GM19328 (cell line): ENCODE measurements around the gene RALGPS2.

Source experiments
- ATAC-seq: cut with Tn5 transposase; IDR thresholded peaks from one replicate; pipeline ENCODE4 v1.9.1; 2021; ENCODE audit warnings: mild to moderate bottlenecking, moderate library complexity; ENCODE audit not compliant: unreplicated experiment

Gene RALGPS2

GRCh38 chr1:178862864-178863263 is 137.8 kb downstream of the RALGPS2 start:
- ATAC-seq, result no peak

DNA sequence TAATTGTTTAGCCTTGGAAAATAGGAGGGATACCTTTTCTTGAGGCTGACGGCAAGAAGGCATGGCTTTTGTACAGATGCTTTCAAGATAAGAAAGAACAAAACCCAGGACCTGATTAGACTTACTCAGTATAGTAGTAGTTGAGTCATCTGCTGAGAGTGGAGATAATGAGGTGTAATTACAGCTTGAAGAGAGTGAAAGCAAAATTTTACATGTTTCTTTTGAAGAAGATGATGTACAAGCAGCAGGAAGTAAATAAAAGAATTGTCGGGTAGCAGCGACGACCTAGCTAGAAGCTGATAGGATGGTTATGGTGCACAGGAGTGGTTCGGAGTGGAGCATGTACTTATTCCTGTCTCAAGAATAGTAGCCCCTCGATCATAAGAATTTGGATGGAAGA is 139.3 kb downstream of the RALGPS2 start:
- no peak for ATAC-seq

GRCh38 chr1:178867670-178868069 is 142.6 kb downstream of the RALGPS2 start:
- no peak for ATAC-seq

- no peak for ATAC-seq
Measured at GRCh38 chr1:178868706-178869105, 143.7 kb downstream of the RALGPS2 start.

DNA sequence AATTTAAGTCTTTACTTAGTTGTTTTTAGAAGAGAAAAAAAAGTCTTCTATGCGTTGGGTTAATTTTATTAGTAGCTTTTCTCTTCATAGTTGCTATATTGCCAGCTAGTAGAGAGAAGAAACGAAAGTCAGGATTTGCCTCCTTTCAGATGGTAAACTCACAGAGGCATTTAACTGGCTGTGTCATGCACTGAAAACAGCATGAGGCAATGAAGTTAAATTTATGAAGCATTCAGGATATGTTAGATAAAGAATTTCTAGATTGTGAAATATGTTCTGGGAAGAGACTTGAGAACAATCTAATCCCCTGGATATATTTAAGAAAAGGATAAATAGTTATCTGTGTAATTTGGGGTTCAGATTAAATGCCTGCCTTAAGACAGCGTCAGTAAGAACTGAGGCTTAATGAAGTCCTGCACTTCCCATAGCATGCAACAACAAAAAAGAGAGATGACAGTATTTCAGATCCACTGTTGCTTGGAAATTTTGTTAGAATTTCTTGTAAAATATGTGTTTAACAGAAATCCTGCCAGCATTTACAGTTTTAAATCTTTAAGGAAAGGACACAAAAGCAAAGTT is 144.2 kb downstream of the RALGPS2 start:
- ATAC-seq, result no peak

GRCh38 chr1:178870221-178870620 is 145.2 kb downstream of the RALGPS2 start:
- no peak for ATAC-seq

DNA sequence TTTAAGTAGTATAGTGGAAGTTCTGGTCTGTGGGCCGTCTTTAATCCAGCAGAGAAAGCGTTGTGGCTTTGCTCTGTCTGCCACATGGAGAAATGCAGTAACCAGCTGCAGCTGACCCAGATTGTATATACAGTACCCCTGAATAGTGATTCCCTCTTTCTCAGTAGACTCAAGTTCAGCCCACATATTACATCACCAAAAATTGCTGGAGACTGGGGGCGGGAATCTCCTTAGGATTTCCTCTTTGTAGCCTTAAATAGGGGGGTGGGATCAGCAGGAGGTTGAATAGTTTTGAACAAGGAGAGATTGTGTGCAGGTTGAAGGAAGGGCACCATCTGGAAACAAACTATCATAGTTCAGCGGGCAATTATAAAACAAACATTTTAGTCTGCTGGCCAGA is 145.9 kb downstream of the RALGPS2 start, which contains the start of gene ANGPTL1:
ANGPTL1 (minus strand) TSS at position 134 of the 400 bp plus-strand sequence. CDS start 5,301 bp downstream, outside the sequence.
- no peak for ATAC-seq

DNA sequence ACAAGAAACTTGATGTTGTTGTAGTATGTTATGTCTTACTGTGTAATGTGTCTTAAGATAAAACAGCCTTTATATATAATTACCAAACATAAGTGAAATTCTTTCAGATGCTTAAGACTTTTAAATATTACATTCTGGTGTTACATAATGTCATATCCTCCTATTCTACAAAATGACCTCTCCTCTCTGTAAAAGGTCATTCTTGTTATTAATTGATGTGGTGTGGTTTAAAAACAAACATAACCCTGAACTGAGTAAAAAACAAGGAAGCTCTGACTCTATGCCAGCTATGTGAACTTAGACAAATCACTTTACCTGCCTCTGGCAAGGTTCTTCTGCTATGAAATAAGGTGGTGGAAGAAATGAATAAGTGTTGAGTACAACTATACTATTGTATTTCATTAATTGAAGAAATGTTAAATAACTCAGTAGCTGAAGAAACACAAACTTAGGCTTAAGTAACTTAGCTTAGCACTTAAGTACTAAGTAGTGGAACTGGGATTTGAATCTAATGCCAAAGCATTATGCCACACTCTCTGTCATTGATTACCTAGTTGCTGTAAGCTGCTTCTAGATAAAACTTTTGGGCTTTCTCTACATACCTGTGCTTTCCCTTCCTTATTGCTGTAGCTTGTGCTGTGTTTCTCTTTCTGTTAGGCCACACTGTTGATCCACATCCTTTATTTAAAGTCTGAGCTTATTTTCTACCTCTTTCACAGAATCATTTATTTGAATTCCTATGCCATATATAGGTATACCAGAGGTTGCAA is 146.7 kb downstream of the RALGPS2 start:
- no peak for ATAC-seq

GRCh38 chr1:178874966-178875365 is 149.9 kb downstream of the RALGPS2 start:
- no peak for ATAC-seq

- no peak for ATAC-seq
Measured at GRCh38 chr1:178875936-178876335, 150.9 kb downstream of the RALGPS2 start.

GRCh38 chr1:178877896-178878295 is 152.9 kb downstream of the RALGPS2 start:
- ATAC-seq, result no peak

- ATAC-seq, result no peak
Measured at GRCh38 chr1:178881950-178882349, 156.9 kb downstream of the RALGPS2 start.

DNA sequence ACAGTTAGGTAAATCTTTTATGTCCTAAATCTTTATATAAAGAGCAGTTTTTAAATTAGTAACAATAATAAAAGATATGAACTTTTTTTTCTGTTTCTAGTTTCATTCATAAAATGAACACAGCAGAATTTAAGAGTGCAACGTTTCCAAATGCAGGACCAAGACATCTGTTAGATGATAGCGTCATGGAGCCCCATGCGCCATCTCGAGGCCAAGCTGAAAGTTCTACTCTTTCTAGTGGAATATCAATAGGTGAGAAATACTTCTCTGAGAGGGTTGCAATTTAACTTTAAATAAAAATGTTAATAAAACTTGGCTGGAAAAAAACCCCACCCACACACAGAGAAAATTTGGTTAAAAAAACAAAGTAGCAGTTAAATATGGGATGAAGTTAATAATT is 160.8 kb downstream of the RALGPS2 start:
- no peak for ATAC-seq

DNA sequence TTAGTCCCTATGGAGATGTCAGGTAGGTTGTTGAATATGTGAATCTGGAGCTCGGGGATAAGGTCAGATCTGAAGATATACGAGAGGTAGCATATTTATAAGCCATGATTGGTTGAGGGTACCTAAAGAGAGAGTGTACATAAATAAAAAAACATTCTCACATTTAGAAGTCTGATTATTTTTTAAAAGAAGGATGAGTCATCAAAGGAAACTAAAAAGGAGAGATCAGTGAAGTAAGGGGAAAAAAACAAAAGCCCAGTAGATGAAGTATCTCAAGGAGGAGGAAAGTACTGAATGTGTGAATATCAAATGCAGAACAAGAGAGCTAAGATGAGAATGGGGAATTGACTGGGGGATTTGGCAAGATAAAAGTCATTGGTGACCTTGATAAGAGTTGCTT is 161.5 kb downstream of the RALGPS2 start:
- no peak for ATAC-seq

GRCh38 chr1:178895928-178896327 is 170.9 kb downstream of the RALGPS2 start:
- ATAC-seq, result no peak

DNA sequence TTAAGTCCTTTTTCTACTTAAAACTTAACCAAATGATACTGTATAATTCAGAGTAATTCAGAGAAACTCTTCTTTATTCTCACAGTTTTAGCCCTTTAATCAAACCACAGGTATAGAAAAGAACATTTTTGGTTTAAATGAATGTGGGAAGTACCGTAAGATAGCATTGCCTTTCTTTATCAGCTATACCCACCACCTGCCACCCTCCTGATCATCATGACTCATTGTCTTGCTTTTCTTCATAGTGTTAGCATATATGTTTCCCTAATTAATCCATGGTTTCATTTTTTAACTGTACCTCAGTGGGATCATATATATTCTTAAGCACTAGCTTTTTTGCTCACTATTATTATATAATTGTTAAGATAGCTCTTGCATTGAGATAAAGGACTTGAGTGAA is 173.4 kb downstream of the RALGPS2 start:
- ATAC-seq, result no peak

DNA sequence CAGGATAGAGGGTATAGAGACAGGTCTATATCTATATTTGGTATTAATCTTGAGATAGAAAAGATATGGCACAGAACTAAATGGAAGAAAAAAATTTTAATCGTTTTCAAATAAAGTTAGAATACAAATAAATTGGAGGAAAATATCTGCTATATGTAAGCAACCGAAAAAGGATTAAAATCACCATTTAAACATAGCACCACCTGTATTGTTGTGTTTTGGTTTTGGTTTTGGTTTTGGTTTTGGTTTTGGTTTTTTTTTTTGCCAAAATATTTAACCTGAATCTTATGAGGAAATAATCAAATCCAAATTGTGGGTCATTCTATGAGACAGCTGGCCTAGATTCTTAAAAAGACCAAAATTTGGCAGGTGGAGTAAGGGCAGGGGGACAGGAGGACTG is 174.4 kb downstream of the RALGPS2 start:
- ATAC-seq, result no peak

DNA sequence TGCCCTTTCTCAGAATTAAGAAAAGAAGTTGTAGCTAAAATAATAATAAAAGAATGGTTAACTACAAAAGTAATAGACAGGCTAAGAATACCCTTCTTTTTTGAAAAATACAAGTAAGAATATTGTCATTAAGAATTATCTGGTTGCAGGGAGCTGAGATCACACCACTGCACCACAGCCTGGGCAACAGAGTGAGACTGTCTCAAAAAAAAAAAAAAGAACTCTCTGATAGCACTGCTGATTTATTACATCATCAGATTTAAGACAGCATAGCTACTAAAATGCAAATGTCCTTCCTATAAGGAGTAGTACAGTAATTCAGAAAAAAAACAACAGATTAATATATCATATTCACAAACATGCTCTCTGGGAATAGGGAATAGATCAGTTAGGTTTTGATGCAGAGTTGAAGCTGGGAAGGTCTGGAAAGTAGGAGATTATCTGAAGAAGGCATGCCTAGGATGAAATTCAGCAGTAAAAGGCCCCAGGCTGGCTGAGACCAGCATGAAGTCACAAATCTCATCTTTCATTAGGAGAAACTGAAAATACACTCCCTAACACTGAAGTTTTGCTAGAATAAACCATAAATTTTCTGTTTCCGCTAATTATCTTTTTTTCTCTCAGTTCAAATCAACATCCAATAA is 176.6 kb downstream of the RALGPS2 start:
- ATAC-seq, result no peak

DNA sequence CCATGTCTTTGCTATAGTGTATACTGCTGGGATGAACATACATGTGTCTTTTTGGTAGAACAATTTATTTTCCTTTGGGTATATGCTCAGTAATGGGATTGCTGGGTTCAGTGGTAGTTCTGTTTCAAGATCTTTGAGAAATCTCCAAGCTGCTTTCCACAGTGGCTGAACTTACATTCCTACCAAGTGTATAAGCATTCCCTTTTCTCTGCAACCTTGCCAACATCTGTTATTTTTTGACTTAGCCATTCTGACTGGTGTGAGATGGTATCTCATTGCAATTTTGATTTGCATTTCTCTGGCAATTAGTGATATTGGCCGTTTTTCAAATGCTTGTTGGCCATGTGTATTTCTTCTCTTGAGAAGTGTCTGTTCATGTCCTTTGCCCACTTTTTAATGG is 183.3 kb downstream of the RALGPS2 start:
- ATAC-seq, result no peak

GRCh38 chr1:178910023-178910422 is 185.0 kb downstream of the RALGPS2 start:
- no peak for ATAC-seq

DNA sequence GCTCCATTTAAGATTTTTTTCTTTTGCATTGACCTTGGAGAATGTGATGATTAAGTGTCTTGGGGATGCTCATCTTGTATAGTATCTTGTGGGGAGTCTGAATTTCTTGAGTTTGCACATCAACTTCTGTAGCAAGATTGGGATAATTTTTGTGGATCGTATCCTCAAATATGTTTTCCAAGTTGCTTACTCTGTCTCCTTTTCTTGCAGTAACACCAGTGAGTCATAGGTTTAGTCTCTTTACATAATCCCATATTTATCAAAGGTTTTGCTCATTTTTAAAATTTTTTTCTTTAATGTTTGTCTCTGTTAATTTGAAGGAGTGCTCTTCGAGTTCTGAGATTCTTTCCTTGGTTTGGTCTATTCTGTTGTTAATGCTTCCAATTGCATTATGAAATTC is 187.6 kb downstream of the RALGPS2 start:
- ATAC-seq, result no peak
